HCT116 (cell line): ENCODE results near the gene HCLS1. TPM values are rescaled to one million over a fixed set of nuclear protein-coding genes. Genes with fewer than 3 reads are reported as not detected.

ENCODE experiments used
- ATAC-seq: fragments of 200-7000 bp; cut with Tn5 transposase; 2 replicates; pipeline ENCODE4 v1.9.1; 2020; ENCODE audit warnings: mild to moderate bottlenecking, moderate library complexity
- BruUV-seq: library from RNA; stranded (reverse); fragments of 400-500 nt; replicated peaks from 2 replicates; lab custom pipeline; 2021; lab: Mats Ljungman, UMichigan
- CTCF ChIA-PET: fragments of 300-600 bp; sonication (Branson Sonifier 250); formaldehyde crosslinking; loops from one replicate; lab custom pipeline; 2021; ENCODE audit warnings: antibody characterized with exemption; lab: Charles Lee
- POLR2A ChIA-PET: fragments of 300-600, 350-600 bp; sonication (Branson Sonifier 250); formaldehyde crosslinking; loops from one replicate; lab custom pipeline; 2021; ENCODE audit warnings: antibody characterized with exemption; lab: Charles Lee
- RAD21 ChIA-PET, 2 experiments: fragments of 300-600 bp; sonication (Branson Sonifier 250); formaldehyde crosslinking; loops; one replicate each; lab custom pipeline; 2023; ENCODE audit warnings: low total read pairs in 2 of 2; ENCODE audit not compliant: uncharacterized antibody in 2 of 2, unreplicated experiment in 2 of 2, low non-redundant PET in 1 of 2; lab: Charles Lee
- DNase-seq: peaks from one replicate; pipeline ENCODE4 v3.0.0-alpha.2; 2010; ENCODE audit warnings: low read depth, low spot score
- H2AFZ ChIP-seq: fragments of 200-600 bp; shearing (Covaris generic), sonication (generic); 2 replicates; pipeline ENCODE4 v1.6.1; 2017; ENCODE audit warnings: low read depth, mixed run types, mixed read lengths, antibody characterized with exemption, low read length; ENCODE audit not compliant: poor library complexity, severe bottlenecking
- H3K27ac ChIP-seq: 2 replicates; pipeline ENCODE4 v1.5.1; 2012; ENCODE audit warnings: low read depth, low read length
- H3K27me3 ChIP-seq: fragments of 200-600 bp; sonication (generic); 2 replicates; pipeline ENCODE4 v1.6.1; 2016; ENCODE audit warnings: mixed run types, low read length, mixed read lengths; ENCODE audit not compliant: insufficient read depth
- H3K36me3 ChIP-seq, 2 experiments: fragments of 200-500 bp in 1 of 2; fragments of 200-600 bp in 1 of 2; sonication (Bioruptor generic) in 1 of 2; sonication (generic) in 1 of 2; 2 replicates each; pipeline versions ENCODE4 v1.5.1 to v1.6.1; 2014 to 2016; ENCODE audit warnings: low read length in 2 of 2, inconsistent platforms in 1 of 2, mixed read lengths in 1 of 2, mixed run types in 1 of 2; ENCODE audit not compliant: insufficient read depth in 2 of 2, control insufficient read depth in 1 of 2
- H3K4me1 ChIP-seq, 2 experiments: fragments of 200-600 bp in 1 of 2; sonication (generic) in 1 of 2; 2 replicates each; pipeline versions ENCODE4 v1.5.1 to v1.6.1; 2012 to 2017; ENCODE audit warnings: low read length in 2 of 2, inconsistent platforms in 1 of 2, mild to moderate bottlenecking in 1 of 2, mixed read lengths in 1 of 2, mixed run types in 1 of 2, moderate library complexity in 1 of 2; ENCODE audit not compliant: insufficient read depth in 2 of 2, control insufficient read depth in 1 of 2
- H3K4me2 ChIP-seq: fragments of 200-600 bp; sonication (generic); 2 replicates; pipeline ENCODE4 v1.6.1; 2017; ENCODE audit warnings: mixed run types, low read length, mixed read lengths
- H3K4me3 ChIP-seq, 2 experiments: fragments of 200-600 bp in 1 of 2; sonication (generic) in 1 of 2; replicated peaks in 1 of 2; 2 replicates each; pipeline ENCODE4 v1.5.1; 2011 to 2016; ENCODE audit warnings: low read length in 2 of 2, control low read depth in 1 of 2, low read depth in 1 of 2, mild to moderate bottlenecking in 1 of 2, mixed read lengths in 1 of 2, mixed run types in 1 of 2
- H3K79me2 ChIP-seq: fragments of 200-600 bp; sonication (generic); 2 replicates; pipeline ENCODE4 v1.6.1; 2017; ENCODE audit warnings: mild to moderate bottlenecking, mixed run types, low read length, moderate library complexity, mixed read lengths; ENCODE audit not compliant: insufficient read depth
- H3K9ac ChIP-seq: fragments of 200-600 bp; sonication (generic); 2 replicates; pipeline ENCODE4 v1.6.1; 2016; ENCODE audit warnings: low read length, mixed read lengths
- H3K9me2 ChIP-seq: fragments of 200-600 bp; sonication (generic), shearing (Covaris generic); 2 replicates; pipeline ENCODE4 v1.6.1; 2017; ENCODE audit warnings: mixed run types, mild to moderate bottlenecking, moderate library complexity; ENCODE audit not compliant: insufficient read depth
- H3K9me3 ChIP-seq, 2 experiments: fragments of 200-500 bp in 1 of 2; fragments of 200-600 bp in 1 of 2; sonication (Bioruptor generic) in 1 of 2; sonication (generic) in 1 of 2; 2 replicates each; pipeline ENCODE4 v1.6.1; 2014 to 2017; ENCODE audit warnings: low read length in 2 of 2, mixed read lengths in 2 of 2, inconsistent platforms in 1 of 2, low read depth in 1 of 2, mild to moderate bottlenecking in 1 of 2, mixed run types in 1 of 2, moderate library complexity in 1 of 2; ENCODE audit not compliant: control insufficient read depth in 1 of 2, insufficient read depth in 1 of 2
- H4K20me1 ChIP-seq: fragments of 200-600 bp; sonication (generic), shearing (Covaris generic); 2 replicates; pipeline ENCODE4 v1.6.1; 2017; ENCODE audit warnings: mixed run types, mild to moderate bottlenecking, moderate library complexity; ENCODE audit not compliant: insufficient read depth
- CBX3 ChIP-seq: IDR thresholded peaks from 2 replicates; pipeline ENCODE4 v1.6.1; 2012; ENCODE audit warnings: low read depth
- CEBPB ChIP-seq: IDR thresholded peaks from 2 replicates; pipeline ENCODE4 v1.6.1; 2012; ENCODE audit warnings: low read depth
- EZH2 ChIP-seq: fragments of 200-600 bp; sonication (generic); IDR thresholded peaks from 2 replicates; pipeline ENCODE4 v1.6.1; 2017; ENCODE audit warnings: antibody characterized with exemption, mixed run types
- EZH2phosphoT487 ChIP-seq: fragments of 200-600 bp; IDR thresholded peaks from 2 replicates; pipeline ENCODE4 v1.6.1; 2018; ENCODE audit warnings: antibody characterized with exemption, borderline replicate concordance
- MAX ChIP-seq: IDR thresholded peaks from 2 replicates; pipeline ENCODE4 v1.6.1; 2012
- POLR2AphosphoS5 ChIP-seq: IDR thresholded peaks from 2 replicates; pipeline ENCODE4 v1.6.1; 2011; ENCODE audit warnings: mild to moderate bottlenecking, low read depth, low read length, moderate library complexity
- RAD21 ChIP-seq: IDR thresholded peaks from 2 replicates; pipeline ENCODE4 v1.6.1; 2012; ENCODE audit warnings: low read depth, mild to moderate bottlenecking
- REST ChIP-seq: IDR thresholded peaks from 2 replicates; pipeline ENCODE4 v1.6.1; 2012; ENCODE audit warnings: low read depth
- ZFX ChIP-seq: fragments of 450-650 bp; IDR thresholded peaks from 2 replicates; pipeline ENCODE4 v1.6.1; 2017
- intact Hi-C: fragments of 100-400 bp; cut with micrococcal nuclease; formaldehyde crosslinking; loops from 2 replicates; pipeline ENCODE4 v1.10.0; 2022
- total RNA-seq: library from RNA; stranded (reverse); gene quantifications from one replicate; pipeline ENCODE4 v1.2.1, GENCODE V29; 2021; ENCODE audit not compliant: unreplicated experiment
- TF ChIP-seq, protein P1 (sequence below), 3 experiments: fragments of 200-600 bp in 1 of 3; sonication (generic) in 1 of 3; IDR thresholded peaks in 2 of 3; conservative IDR thresholded peaks in 1 of 3; 2 replicates each; pipeline ENCODE4 v1.5.1; 2012 to 2017; ENCODE audit warnings: low read depth in 2 of 3, low read length in 2 of 3, antibody characterized with exemption in 1 of 3, borderline replicate concordance in 1 of 3, control low read depth in 1 of 3, mild to moderate bottlenecking in 1 of 3, mixed read lengths in 1 of 3, mixed run types in 1 of 3, moderate library complexity in 1 of 3; ENCODE audit not compliant: insufficient read depth in 1 of 3

Gene HCLS1
- total RNA-seq, 1 experiment from 2014 or later, result 1.6 TPM

GRCh38 chr3:121606106-121606505 is 54.6 kb downstream of the HCLS1 start:
- H3K79me2 ChIP-seq, result no peaks in the 10 kb centered on the region
- intact Hi-C loops, result no loop called here
- no peak overlapping the region for H3K4me2 ChIP-seq
- DNase-seq (no peak), ATAC-seq (no peak)
- RAD21 ChIA-PET, result no interaction called here
- H3K9ac ChIP-seq, result no peak overlapping the region
- POLR2A ChIA-PET, result no interaction called here
- no peaks in the 10 kb centered on the region for H3K27me3 ChIP-seq
- H2AFZ ChIP-seq, result no peak overlapping the region
- BruUV-seq, result no TSS peak
- CTCF ChIA-PET, result no interaction called here
- H3K4me1 ChIP-seq, result 0 out of 4 replicates have a peak, but pooled peaks cover 0 to 5% of the 10 kb centered on the region in 2 experiments
- no peaks in the 10 kb centered on the region for H3K36me3 ChIP-seq
- no peaks in the 10 kb centered on the region for H3K9me3 ChIP-seq
- H4K20me1 ChIP-seq, result no peaks in the 10 kb centered on the region
- no peaks in the 10 kb centered on the region; the same call in 1 of the 2 replicates for H3K9me2 ChIP-seq
- H3K27ac ChIP-seq, result no peak overlapping the region
- TF ChIP-seq REST (no peak), RAD21 (no peak), POLR2AphosphoS5 (no peak)
- no peak overlapping the region for H3K4me3 ChIP-seq

GRCh38 chr3:121604759-121605158 is 55.9 kb downstream of the HCLS1 start:
- no peaks in the 10 kb centered on the region for H3K9me3 ChIP-seq
- no peaks in the 10 kb centered on the region for H3K79me2 ChIP-seq
- H4K20me1 ChIP-seq, result no peaks in the 10 kb centered on the region
- H3K9ac ChIP-seq, result no peak overlapping the region
- BruUV-seq, result no TSS peak
- intact Hi-C loops, result no loop called here
- H3K4me1 ChIP-seq, result 0 out of 4 replicates have a peak, but pooled peaks cover 0 to 7% of the 10 kb centered on the region in 2 experiments
- ATAC-seq (no peak), DNase-seq (no peak)
- RAD21 ChIA-PET, result no interaction called here
- H3K27me3 ChIP-seq, result no peaks in the 10 kb centered on the region
- no peak overlapping the region for H3K27ac ChIP-seq
- no peak overlapping the region for H2AFZ ChIP-seq
- TF ChIP-seq EZH2phosphoT487 (no peak), CBX3 (no peak), EZH2 (no peak), MAX (no peak), CEBPB (no peak), ZFX (no peak)
- TF ChIP-seq, protein P1, sequence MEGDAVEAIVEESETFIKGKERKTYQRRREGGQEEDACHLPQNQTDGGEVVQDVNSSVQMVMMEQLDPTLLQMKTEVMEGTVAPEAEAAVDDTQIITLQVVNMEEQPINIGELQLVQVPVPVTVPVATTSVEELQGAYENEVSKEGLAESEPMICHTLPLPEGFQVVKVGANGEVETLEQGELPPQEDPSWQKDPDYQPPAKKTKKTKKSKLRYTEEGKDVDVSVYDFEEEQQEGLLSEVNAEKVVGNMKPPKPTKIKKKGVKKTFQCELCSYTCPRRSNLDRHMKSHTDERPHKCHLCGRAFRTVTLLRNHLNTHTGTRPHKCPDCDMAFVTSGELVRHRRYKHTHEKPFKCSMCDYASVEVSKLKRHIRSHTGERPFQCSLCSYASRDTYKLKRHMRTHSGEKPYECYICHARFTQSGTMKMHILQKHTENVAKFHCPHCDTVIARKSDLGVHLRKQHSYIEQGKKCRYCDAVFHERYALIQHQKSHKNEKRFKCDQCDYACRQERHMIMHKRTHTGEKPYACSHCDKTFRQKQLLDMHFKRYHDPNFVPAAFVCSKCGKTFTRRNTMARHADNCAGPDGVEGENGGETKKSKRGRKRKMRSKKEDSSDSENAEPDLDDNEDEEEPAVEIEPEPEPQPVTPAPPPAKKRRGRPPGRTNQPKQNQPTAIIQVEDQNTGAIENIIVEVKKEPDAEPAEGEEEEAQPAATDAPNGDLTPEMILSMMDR (IDR thresholded peaks at IDR 0.05 in 2 of 3, conservative IDR thresholded peaks at IDR 0.05 in 1 of 3; ENCODE audit: borderline replicate concordance in 1 of 3, insufficient read depth in 1 of 3, low read depth in 2 of 3, low read length in 2 of 3), result no peak
- POLR2A ChIA-PET, result no interaction called here
- H3K4me3 ChIP-seq, result no peak overlapping the region
- CTCF ChIA-PET, result no interaction called here
- H3K36me3 ChIP-seq, result no peaks in the 10 kb centered on the region
- H3K4me2 ChIP-seq, result no peak overlapping the region
- no peaks in the 10 kb centered on the region; the same call in 1 of the 2 replicates for H3K9me2 ChIP-seq
